IMR-90 (cell line): Measurements from ENCODE around the gene YRDC. TPM values are rescaled to one million over a fixed set of nuclear protein-coding genes. Genes with fewer than 3 reads are reported as not detected.

Source experiments
- ATAC-seq: fragments of 200-7000 bp; cut with Tn5 transposase; 2 replicates; pipeline ENCODE4 v1.9.1; 2020; ENCODE audit warnings: low read depth, mild to moderate bottlenecking, moderate library complexity
- BruUV-seq: library from RNA; stranded (reverse); fragments of 400-500 nt; replicated peaks from 2 replicates; lab custom pipeline; 2021; lab: Mats Ljungman, UMichigan
- CTCF ChIA-PET: fragments of 300-600 bp; formaldehyde crosslinking; extraction: SDS; loops from one replicate; lab custom pipeline; 2021; ENCODE audit warnings: antibody characterized with exemption; lab: Yijun Ruan, JAX
- POLR2A ChIA-PET: fragments of 300-600 bp; sonication (Branson Sonifier 250); formaldehyde crosslinking; loops from one replicate; lab custom pipeline; 2022; ENCODE audit warnings: antibody characterized with exemption; ENCODE audit not compliant: unreplicated experiment; lab: Charles Lee
- DNase-seq: peaks from one replicate; pipeline ENCODE4 v3.0.0; 2013
- H2AFZ ChIP-seq: replicated peaks from 2 replicates; pipeline ENCODE3; 2013; ENCODE audit warnings: low read length, mild to moderate bottlenecking; ENCODE audit not compliant: poor library complexity
- H2AK5ac ChIP-seq: 2 replicates; pipeline ENCODE4 v1.6.1; 2013; ENCODE audit warnings: low read depth, low read length, inconsistent platforms
- H2AK9ac ChIP-seq: replicated peaks from 2 replicates; pipeline ENCODE3; 2013; ENCODE audit warnings: mild to moderate bottlenecking, low read depth, low read length, moderate library complexity; ENCODE audit not compliant: poor library complexity
- H2BK120ac ChIP-seq: 2 replicates; pipeline ENCODE4 v1.6.1; 2013; ENCODE audit warnings: low read depth, low read length, inconsistent platforms
- H2BK15ac ChIP-seq: 3 replicates; pipeline ENCODE4 v1.6.1; 2013; ENCODE audit warnings: low read depth, low read length, inconsistent platforms
- H2BK20ac ChIP-seq: 2 replicates; pipeline ENCODE4 v1.6.1; 2013; ENCODE audit warnings: low read depth, mild to moderate bottlenecking, inconsistent platforms, low read length, moderate library complexity
- H2BK5ac ChIP-seq: 2 replicates; pipeline ENCODE4 v1.6.1; 2013; ENCODE audit warnings: mild to moderate bottlenecking, low read depth, low read length, inconsistent platforms; ENCODE audit not compliant: poor library complexity, severe bottlenecking
- H3K14ac ChIP-seq: replicated peaks from 2 replicates; pipeline ENCODE4 v1.6.1; 2013; ENCODE audit warnings: low read depth, low read length, inconsistent platforms
- H3K18ac ChIP-seq: 2 replicates; pipeline ENCODE4 v1.6.1; 2013; ENCODE audit warnings: low read depth, low read length, control low read depth
- H3K23ac ChIP-seq: 2 replicates; pipeline ENCODE4 v1.6.1; 2013; ENCODE audit warnings: low read depth, low read length, inconsistent platforms
- H3K27ac ChIP-seq: 2 replicates; pipeline ENCODE4 v1.5.1; 2013; ENCODE audit warnings: mild to moderate bottlenecking, control low read depth, low read length; ENCODE audit not compliant: insufficient read depth
- H3K27me3 ChIP-seq: 2 replicates; pipeline ENCODE4 v1.6.1; 2013; ENCODE audit warnings: low read length; ENCODE audit not compliant: control insufficient read depth, insufficient read depth
- H3K36me3 ChIP-seq: 2 replicates; pipeline ENCODE4 v1.6.1; 2013; ENCODE audit warnings: low read length, mixed read lengths; ENCODE audit not compliant: control insufficient read depth, insufficient read depth
- H3K4ac ChIP-seq: 2 replicates; pipeline ENCODE4 v1.6.1; 2013; ENCODE audit warnings: low read depth, low read length, inconsistent platforms
- H3K4me1 ChIP-seq: 2 replicates; pipeline ENCODE4 v1.6.1; 2013; ENCODE audit warnings: low read length, mixed read lengths; ENCODE audit not compliant: control insufficient read depth, insufficient read depth
- H3K4me2 ChIP-seq: 2 replicates; pipeline ENCODE4 v1.6.1; 2013; ENCODE audit warnings: low read depth, mild to moderate bottlenecking, control low read depth, low read length, moderate library complexity
- H3K4me3 ChIP-seq: 2 replicates; pipeline ENCODE4 v1.5.1; 2013; ENCODE audit warnings: low read depth, mild to moderate bottlenecking, control low read depth, low read length, moderate library complexity; ENCODE audit not compliant: insufficient read depth
- H3K56ac ChIP-seq: 2 replicates; pipeline ENCODE4 v1.6.1; 2013; ENCODE audit warnings: low read length, inconsistent platforms; ENCODE audit not compliant: insufficient read depth; ENCODE audit errors: extremely low read depth
- H3K79me1 ChIP-seq, 2 experiments: 2 replicates each; pipeline ENCODE4 v1.6.1; 2013; ENCODE audit warnings: low read length in 2 of 2, inconsistent platforms in 1 of 2, low read depth in 1 of 2
- H3K9ac ChIP-seq: 2 replicates; pipeline ENCODE4 v1.6.1; 2013; ENCODE audit warnings: low read depth, low read length, control low read depth
- H3K9me1 ChIP-seq: 2 replicates; pipeline ENCODE4 v1.6.1; 2013; ENCODE audit warnings: low read length, inconsistent platforms; ENCODE audit not compliant: insufficient read depth
- H3K9me3 ChIP-seq: 2 replicates; pipeline ENCODE4 v1.6.1; 2013; ENCODE audit warnings: low read length; ENCODE audit not compliant: control insufficient read depth, insufficient read depth
- H4K20me1 ChIP-seq: 2 replicates; pipeline ENCODE4 v1.6.1; 2013; ENCODE audit warnings: low read length, inconsistent platforms; ENCODE audit not compliant: insufficient read depth
- H4K5ac ChIP-seq: 2 replicates; pipeline ENCODE4 v1.6.1; 2013; ENCODE audit warnings: mild to moderate bottlenecking, low read depth, low read length, control low read depth
- H4K8ac ChIP-seq, 2 experiments: 2 replicates each; pipeline ENCODE4 v1.6.1; 2013; ENCODE audit warnings: low read depth in 2 of 2, low read length in 2 of 2, control low read depth in 1 of 2, inconsistent platforms in 1 of 2
- H4K91ac ChIP-seq: 2 replicates; pipeline ENCODE4 v1.6.1; 2013; ENCODE audit warnings: low read depth, low read length, inconsistent platforms; ENCODE audit not compliant: insufficient read depth
- POLR2A ChIP-seq: IDR thresholded peaks from 2 replicates; pipeline ENCODE4 v1.6.1; 2012; ENCODE audit warnings: mild to moderate bottlenecking, low read depth, low read length
- SMC3 ChIP-seq: fragments of 150-350 bp; IDR thresholded peaks from 2 replicates; pipeline ENCODE4 v1.6.1; 2016; ENCODE audit warnings: low read depth, mild to moderate bottlenecking, antibody characterized with exemption, low read length, moderate library complexity
- WGBS, 2 experiments: methylation state at CpG; one replicate each; pipeline versions ENCODE4 v1.1.5 to v1.1.7; 2013; ENCODE audit warnings: missing lambda C conversion rate in 2 of 2; ENCODE audit not compliant: insufficient read length in 1 of 2; ENCODE audit errors: extremely low coverage in 2 of 2; 5-methylcytosine and 5-hydroxymethylcytosine counted together
- dilution Hi-C: fragments of 300-500 bp; cut with HindIII; formaldehyde crosslinking; loops from one replicate; pipeline ENCODE4 v1.14.3; 2018; ENCODE audit warnings: low sequenced_read_pairs; ENCODE audit not compliant: unreplicated experiment
- in situ Hi-C: fragments of 300-500 bp; cut with MboI; formaldehyde crosslinking; loops from 3 replicates; pipeline ENCODE4 v1.14.3; 2019; ENCODE audit warnings: low sequenced_read_pairs, inconsistent platforms, mixed read lengths
- intact Hi-C: fragments of 100-400 bp; cut with micrococcal nuclease; formaldehyde crosslinking; loops from 2 replicates; pipeline ENCODE4 v1.10.0; 2022
- polyA plus RNA-seq, 3 experiments: library from polyadenylated mRNA; depleted of rRNA; stranded (reverse); fragments of >200 nt; gene quantifications; 2 replicates each; pipeline ENCODE4 v1.2.3, GENCODE V29; 2012; ENCODE audit warnings: low replicate concordance in 1 of 3
- total RNA-seq: library from RNA; depleted of rRNA; stranded (reverse); fragments of >200 nt; gene quantifications from 2 replicates; pipeline ENCODE4 v1.2.3, GENCODE V29; 2012
- TF ChIP-seq, protein P1 (sequence below): fragments of 150-350 bp; IDR thresholded peaks from 2 replicates; pipeline ENCODE4 v1.6.1; 2016; ENCODE audit warnings: low read depth, mild to moderate bottlenecking, low read length, moderate library complexity, borderline replicate concordance

YRDC gene
- total and polyA plus RNA-seq, 2 of the 4 experiments (the other 2 are of a cell fraction) = 21.0 to 21.7 TPM

DNA sequence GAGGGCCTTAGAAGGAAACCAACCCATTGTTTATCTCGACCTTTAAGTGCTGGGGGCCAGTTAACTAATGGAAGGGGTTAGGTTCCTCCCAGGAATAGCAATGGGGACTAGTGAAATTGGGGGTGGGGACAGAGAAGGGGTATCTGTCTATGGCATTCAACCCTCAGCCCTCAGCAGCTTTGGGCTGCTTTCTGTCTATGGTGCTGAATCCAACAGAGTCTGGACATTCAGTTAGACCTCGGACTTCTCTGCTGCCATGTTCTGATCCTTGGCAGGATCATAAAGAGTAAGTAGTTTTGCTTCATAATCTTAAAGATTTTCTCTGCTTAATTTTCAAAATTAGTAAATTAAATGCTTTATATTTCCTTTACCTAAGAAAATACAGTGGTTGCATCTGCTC is 40.5 kb downstream of the YRDC start:
- H4K20me1 ChIP-seq = no peaks in the 10 kb centered on the region
- peaks cover 36% of the 10 kb centered on the region for H3K27me3 ChIP-seq
- no peak overlapping the region for H3K14ac ChIP-seq
- H2AK9ac ChIP-seq = no peak overlapping the region
- no peak overlapping the region for H2AK5ac ChIP-seq
- no peak overlapping the region for H4K5ac ChIP-seq
- no peak overlapping the region for H4K91ac ChIP-seq
- dilution Hi-C loops = no loop called here
- no peak overlapping the region for H4K8ac ChIP-seq
- no peak overlapping the region for H3K56ac ChIP-seq
- WGBS, 2 experiments = no CpG with 5 or more reads among the region's 2 CpGs
- H3K23ac ChIP-seq = no peak overlapping the region
- H2AFZ ChIP-seq = no peak overlapping the region
- ATAC-seq = no peak
- H3K27ac ChIP-seq = no peak overlapping the region
- no peaks in the 10 kb centered on the region for H3K36me3 ChIP-seq
- H3K9me3 ChIP-seq = no peaks in the 10 kb centered on the region; the same call in 1 of the 2 replicates
- H3K4me3 ChIP-seq = no peak overlapping the region
- no peak overlapping the region for H2BK20ac ChIP-seq
- CTCF ChIA-PET = no interaction called here
- H3K4me1 ChIP-seq = no peaks in the 10 kb centered on the region
- H3K4me2 ChIP-seq = no peak overlapping the region
- H3K79me1 ChIP-seq = no peaks in the 10 kb centered on the region
- no peak overlapping the region for H2BK5ac ChIP-seq
- no peak overlapping the region for H2BK120ac ChIP-seq
- in situ Hi-C loops = no loop called here
- no peak for TF ChIP-seq POLR2A
- no peak for TF ChIP-seq SMC3
- TF ChIP-seq, protein P1, sequence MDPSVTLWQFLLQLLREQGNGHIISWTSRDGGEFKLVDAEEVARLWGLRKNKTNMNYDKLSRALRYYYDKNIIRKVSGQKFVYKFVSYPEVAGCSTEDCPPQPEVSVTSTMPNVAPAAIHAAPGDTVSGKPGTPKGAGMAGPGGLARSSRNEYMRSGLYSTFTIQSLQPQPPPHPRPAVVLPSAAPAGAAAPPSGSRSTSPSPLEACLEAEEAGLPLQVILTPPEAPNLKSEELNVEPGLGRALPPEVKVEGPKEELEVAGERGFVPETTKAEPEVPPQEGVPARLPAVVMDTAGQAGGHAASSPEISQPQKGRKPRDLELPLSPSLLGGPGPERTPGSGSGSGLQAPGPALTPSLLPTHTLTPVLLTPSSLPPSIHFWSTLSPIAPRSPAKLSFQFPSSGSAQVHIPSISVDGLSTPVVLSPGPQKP = no peak
- no TSS peak for BruUV-seq
- no peak overlapping the region for H3K4ac ChIP-seq
- no peak overlapping the region for H3K9ac ChIP-seq
- H2BK15ac ChIP-seq = no peak overlapping the region
- H3K9me1 ChIP-seq = no peaks in the 10 kb centered on the region
- H3K18ac ChIP-seq = no peak overlapping the region
- no peak for DNase-seq
- POLR2A ChIA-PET = no interaction called here
- intact Hi-C loops = no loop called here
